Measurements from ENCODE around the gene AHSG. TPM values are rescaled to one million over a fixed set of nuclear protein-coding genes. Genes with fewer than 3 reads are reported as not detected.

The AHSG gene
- total and polyA plus RNA-seq, 7 donors: 0.04 TPM; not detected in 6

- intact Hi-C loops (cut with DNase I): no loop called here
Measured at GRCh38 chr3:186624598-186624997, 11.7 kb downstream of the AHSG start.

GRCh38 chr3:186625600-186626042 lies 12.8 kb downstream of the AHSG start:
- TF ChIP-seq CTCF (IDR thresholded peaks at IDR 0.05) (no peak), EP300 (IDR thresholded peaks at IDR 0.05) (no peak), POLR2A (IDR thresholded peaks at IDR 0.05) (no peak), POLR2AphosphoS5 (IDR thresholded peaks at IDR 0.05) (no peak)
- Histone ChIP-seq H3K27ac (no peak overlapping the region), H3K36me3 (no peaks in the 10 kb centered on the region), H3K4me1 (no peaks in the 10 kb centered on the region), H3K9me3 (no peaks in the 10 kb centered on the region), H3K27me3 (peaks cover 0 to 1% (median 0%) of the 10 kb centered on the region in 3 donors), H3K4me3 (no peak overlapping the region)
- 75 to 77% methylated on average over 4 of the region's 4 CpGs for WGBS, 2 donors
- intact Hi-C loops (cut with DNase I): no loop called here
- DNase-seq: no peak

More at GRCh38 chr3:186624598-186624997, 11.7 kb downstream of the AHSG start:
- TF ChIP-seq EP300 (IDR thresholded peaks at IDR 0.05) (no peak), POLR2AphosphoS5 (IDR thresholded peaks at IDR 0.05) (no peak), CTCF (IDR thresholded peaks at IDR 0.05) (no peak), POLR2A (IDR thresholded peaks at IDR 0.05) (no peak)
- Histone ChIP-seq H3K4me3 (no peak overlapping the region), H3K9me3 (no peaks in the 10 kb centered on the region), H3K27me3 (peaks cover 0 to 3% (median 0%) of the 10 kb centered on the region in 3 donors), H3K36me3 (no peaks in the 10 kb centered on the region), H3K4me1 (no peaks in the 10 kb centered on the region), H3K27ac (no peak overlapping the region)
- no peak for DNase-seq
- 84 to 88% methylated on average over 4 of the region's 4 CpGs for WGBS, 2 donors

GRCh38 chr3:186626254-186626847 lies 13.5 kb downstream of the AHSG start:
- no peaks in the 10 kb centered on the region for H3K36me3 ChIP-seq
- no peak overlapping the region for H3K4me3 ChIP-seq
- no peak for TF ChIP-seq POLR2A (IDR thresholded peaks at IDR 0.05)
- no peak for TF ChIP-seq CTCF (IDR thresholded peaks at IDR 0.05)
- no peak for TF ChIP-seq POLR2AphosphoS5 (IDR thresholded peaks at IDR 0.05)
- TF ChIP-seq EP300 (IDR thresholded peaks at IDR 0.05): no peak
- no peak for DNase-seq
- H3K4me1 ChIP-seq: no peaks in the 10 kb centered on the region
- H3K9me3 ChIP-seq: no peaks in the 10 kb centered on the region
- WGBS, 2 donors: 72 to 73% methylated on average over 7 of the region's 7 CpGs
- no peaks in the 10 kb centered on the region for H3K27me3 ChIP-seq
- intact Hi-C loops (cut with DNase I): no loop called here
- H3K27ac ChIP-seq: no peak overlapping the region

GRCh38 chr3:186627852-186628414 lies 15.1 kb downstream of the AHSG start:
- H3K4me1 ChIP-seq: no peaks in the 10 kb centered on the region
- intact Hi-C loops (cut with DNase I): no loop called here
- TF ChIP-seq POLR2A (IDR thresholded peaks at IDR 0.05): no peak
- TF ChIP-seq POLR2AphosphoS5 (IDR thresholded peaks at IDR 0.05): no peak
- TF ChIP-seq EP300 (IDR thresholded peaks at IDR 0.05): no peak
- TF ChIP-seq CTCF (IDR thresholded peaks at IDR 0.05): no peak
- H3K27me3 ChIP-seq: no peaks in the 10 kb centered on the region
- WGBS, 2 donors: 95 to 96% methylated on average over 7 of the region's 7 CpGs
- DNase-seq: no peak
- H3K4me3 ChIP-seq: no peak overlapping the region
- H3K36me3 ChIP-seq: no peaks in the 10 kb centered on the region
- H3K27ac ChIP-seq: no peak overlapping the region
- no peaks in the 10 kb centered on the region for H3K9me3 ChIP-seq
